Measurements from ENCODE around the gene OR10P1.
A peak's percentile ranks its signal among the peaks of the same experiment; 100 is the strongest.

Gene OR10P1

DNA sequence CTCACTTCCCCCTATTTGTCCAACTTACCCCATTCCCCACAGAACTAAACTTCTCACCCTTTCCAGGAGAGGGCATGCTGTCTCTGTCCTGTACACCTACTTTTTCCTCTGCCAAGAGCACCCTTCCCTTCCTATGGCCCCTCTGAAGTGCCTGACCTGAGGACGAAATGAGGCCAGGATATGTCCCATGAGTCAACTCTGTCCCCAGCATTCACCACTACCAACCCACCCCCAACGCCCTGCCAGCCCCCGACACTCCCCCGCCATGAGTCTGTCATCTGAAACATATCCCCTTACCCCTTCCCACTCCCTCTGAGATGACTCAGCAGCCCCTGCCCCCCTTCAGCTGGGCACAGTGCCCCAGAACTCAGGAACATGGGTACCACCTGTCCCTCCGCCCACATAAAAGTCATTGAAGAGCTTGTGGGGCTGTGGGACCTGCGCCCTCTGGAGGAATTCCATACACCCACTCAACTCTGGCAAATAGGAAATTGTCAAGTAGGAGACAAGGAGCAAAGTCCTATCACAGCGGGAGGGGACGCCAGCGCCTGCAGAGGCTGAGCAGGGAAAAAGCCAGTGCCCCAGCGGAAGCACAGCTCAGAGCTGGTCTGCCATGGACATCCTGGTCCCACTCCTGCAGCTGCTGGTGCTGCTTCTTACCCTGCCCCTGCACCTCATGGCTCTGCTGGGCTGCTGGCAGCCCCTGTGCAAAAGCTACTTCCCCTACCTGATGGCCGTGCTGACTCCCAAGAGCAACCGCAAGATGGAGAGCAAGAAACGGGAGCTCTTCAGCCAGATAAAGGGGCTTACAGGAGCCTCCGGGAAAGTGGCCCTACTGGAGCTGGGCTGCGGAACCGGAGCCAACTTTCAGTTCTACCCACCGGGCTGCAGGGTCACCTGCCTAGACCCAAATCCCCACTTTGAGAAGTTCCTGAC, 44.7 kb downstream of the OR10P1 start:
- H3K27ac ChIP-seq (ENCODE audit: low read depth, low read length) = peak overlapping the region; percentile 62
- H3K27me3 ChIP-seq (ENCODE audit: control insufficient read depth in 5 of 5, insufficient read depth in 4 of 5, low read length in 5 of 5) = peaks cover 0 to 6% (median 0%) of the 10 kb centered on the region in 5 donors
- H3K4me3 ChIP-seq (ENCODE audit: low read depth in 1 of 5, low read length in 5 of 5) = peak overlapping the region in 3 of 5 donors; percentile 34 to 48 (median 43)
- H3K36me3 ChIP-seq (ENCODE audit: control insufficient read depth in 5 of 5, insufficient read depth in 5 of 5, low read length in 5 of 5) = peaks cover 0 to 17% (median 16%) of the 10 kb centered on the region in 5 donors
- peaks cover 2 to 16% (median 13%) of the 10 kb centered on the region in 5 donors for H3K4me1 ChIP-seq (ENCODE audit: control insufficient read depth in 5 of 5, insufficient read depth in 5 of 5, low read length in 5 of 5)
- H3K9me3 ChIP-seq (ENCODE audit: control insufficient read depth in 5 of 5, low read length in 5 of 5) = no peaks in the 10 kb centered on the region
- H3K9ac ChIP-seq (ENCODE audit: low read length in 5 of 5) = no peak overlapping the region

- H3K36me3 ChIP-seq (ENCODE audit: control insufficient read depth in 5 of 5, insufficient read depth in 5 of 5, low read length in 5 of 5) = peaks cover 0 to 23% (median 22%) of the 10 kb centered on the region in 5 donors
- H3K4me1 ChIP-seq (ENCODE audit: control insufficient read depth in 5 of 5, insufficient read depth in 5 of 5, low read length in 5 of 5) = peaks cover 2 to 16% (median 13%) of the 10 kb centered on the region in 5 donors
- H3K9me3 ChIP-seq (ENCODE audit: control insufficient read depth in 5 of 5, low read length in 5 of 5) = no peaks in the 10 kb centered on the region
- no peak overlapping the region for H3K27ac ChIP-seq (ENCODE audit: low read depth, low read length)
- H3K9ac ChIP-seq (ENCODE audit: low read length in 5 of 5) = no peak overlapping the region
- peak overlapping the region in 3 of 5 donors; percentile 34 to 48 (median 43) for H3K4me3 ChIP-seq (ENCODE audit: low read depth in 1 of 5, low read length in 5 of 5)
- H3K27me3 ChIP-seq (ENCODE audit: control insufficient read depth in 5 of 5, insufficient read depth in 4 of 5, low read length in 5 of 5) = peaks cover 0 to 6% (median 0%) of the 10 kb centered on the region in 5 donors
Measured at GRCh38 chr12:55682087-55682796, 45.5 kb downstream of the OR10P1 start.

DNA sequence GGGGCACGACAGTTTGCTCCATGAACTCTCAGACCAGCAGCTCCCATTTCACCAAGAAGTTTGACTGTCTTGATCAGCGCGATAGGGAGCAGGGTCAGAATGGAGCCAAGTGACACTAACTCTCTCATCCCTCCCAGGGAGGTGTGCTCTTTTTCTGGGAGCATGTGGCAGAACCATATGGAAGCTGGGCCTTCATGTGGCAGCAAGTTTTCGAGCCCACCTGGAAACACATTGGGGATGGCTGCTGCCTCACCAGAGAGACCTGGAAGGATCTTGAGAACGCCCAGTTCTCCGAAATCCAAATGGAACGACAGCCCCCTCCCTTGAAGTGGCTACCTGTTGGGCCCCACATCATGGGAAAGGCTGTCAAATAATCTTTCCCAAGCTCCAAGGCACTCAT, 47.0 kb downstream of the OR10P1 start:
- Histone ChIP-seq H3K4me1 (ENCODE audit: control insufficient read depth in 5 of 5, insufficient read depth in 5 of 5, low read length in 5 of 5) (peaks cover 2 to 16% (median 13%) of the 10 kb centered on the region in 5 donors), H3K27me3 (ENCODE audit: control insufficient read depth in 5 of 5, insufficient read depth in 4 of 5, low read length in 5 of 5) (peaks cover 0 to 6% (median 0%) of the 10 kb centered on the region in 5 donors), H3K9me3 (ENCODE audit: control insufficient read depth in 5 of 5, low read length in 5 of 5) (no peaks in the 10 kb centered on the region), H3K27ac (ENCODE audit: low read depth, low read length) (no peak overlapping the region), H3K9ac (ENCODE audit: low read length in 5 of 5) (no peak overlapping the region), H3K36me3 (ENCODE audit: control insufficient read depth in 5 of 5, insufficient read depth in 5 of 5, low read length in 5 of 5) (peaks cover 0 to 35% (median 33%) of the 10 kb centered on the region in 5 donors), H3K4me3 (ENCODE audit: low read depth in 1 of 5, low read length in 5 of 5) (no peak overlapping the region)

DNA sequence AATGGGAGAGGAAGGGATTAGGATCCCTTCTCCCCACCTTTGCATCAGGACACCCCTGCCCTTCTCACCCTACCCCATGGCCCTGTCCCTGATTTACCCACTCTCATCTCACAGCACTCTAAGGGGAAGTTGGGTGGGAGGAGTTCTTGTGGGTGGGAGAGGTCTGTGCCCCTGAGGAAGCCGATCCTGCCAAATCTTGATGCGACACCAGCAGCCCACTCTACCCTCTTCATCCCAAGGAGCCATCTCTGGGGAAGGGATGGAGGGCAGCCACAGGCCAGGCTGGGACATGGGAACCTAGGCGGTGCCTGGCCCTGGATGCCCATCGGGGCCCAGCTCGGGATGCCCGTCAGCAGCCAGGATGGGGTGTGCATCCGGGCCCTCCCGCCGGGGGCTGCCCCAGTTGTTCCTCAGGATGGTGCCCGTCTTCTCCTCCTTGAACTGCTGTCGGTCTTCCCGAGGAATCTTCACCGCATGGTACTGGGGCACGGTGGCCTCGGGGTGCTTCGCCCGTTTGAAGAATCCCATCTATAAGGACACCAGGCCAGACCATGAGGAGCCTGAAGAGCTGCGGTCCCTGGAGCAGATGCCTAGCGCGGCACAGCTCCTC, 48.2 kb downstream of the OR10P1 start:
- Histone ChIP-seq H3K9ac (ENCODE audit: low read length in 5 of 5) (no peak overlapping the region), H3K4me1 (ENCODE audit: control insufficient read depth in 5 of 5, insufficient read depth in 5 of 5, low read length in 5 of 5) (peaks cover 2 to 16% (median 13%) of the 10 kb centered on the region in 5 donors), H3K36me3 (ENCODE audit: control insufficient read depth in 5 of 5, insufficient read depth in 5 of 5, low read length in 5 of 5) (peaks cover 0 to 44% (median 41%) of the 10 kb centered on the region in 5 donors), H3K9me3 (ENCODE audit: control insufficient read depth in 5 of 5, low read length in 5 of 5) (no peaks in the 10 kb centered on the region), H3K27me3 (ENCODE audit: control insufficient read depth in 5 of 5, insufficient read depth in 4 of 5, low read length in 5 of 5) (peaks cover 0 to 6% (median 0%) of the 10 kb centered on the region in 5 donors), H3K27ac (ENCODE audit: low read depth, low read length) (no peak overlapping the region), H3K4me3 (ENCODE audit: low read depth in 1 of 5, low read length in 5 of 5) (no peak overlapping the region)

GRCh38 chr12:55685671-55686070, 49.0 kb downstream of the OR10P1 start:
- H3K9me3 ChIP-seq (ENCODE audit: control insufficient read depth in 5 of 5, low read length in 5 of 5) = no peaks in the 10 kb centered on the region
- H3K27me3 ChIP-seq (ENCODE audit: control insufficient read depth in 5 of 5, insufficient read depth in 4 of 5, low read length in 5 of 5) = peaks cover 0 to 6% (median 0%) of the 10 kb centered on the region in 5 donors
- H3K4me3 ChIP-seq (ENCODE audit: low read depth in 1 of 5, low read length in 5 of 5) = no peak overlapping the region
- H3K4me1 ChIP-seq (ENCODE audit: control insufficient read depth in 5 of 5, insufficient read depth in 5 of 5, low read length in 5 of 5) = peaks cover 2 to 16% (median 13%) of the 10 kb centered on the region in 5 donors
- H3K27ac ChIP-seq (ENCODE audit: low read depth, low read length) = no peak overlapping the region
- H3K36me3 ChIP-seq (ENCODE audit: control insufficient read depth in 5 of 5, insufficient read depth in 5 of 5, low read length in 5 of 5) = peaks cover 0 to 44% (median 41%) of the 10 kb centered on the region in 5 donors
- peak overlapping the region in 1 of 5 donors; percentile 41 for H3K9ac ChIP-seq (ENCODE audit: low read length in 5 of 5)

GRCh38 chr12:55686366-55687010, 49.8 kb downstream of the OR10P1 start:
- peaks cover 2 to 48% (median 41%) of the 10 kb centered on the region in 5 donors for H3K36me3 ChIP-seq (ENCODE audit: control insufficient read depth in 5 of 5, insufficient read depth in 5 of 5, low read length in 5 of 5)
- peaks cover 2 to 10% (median 8%) of the 10 kb centered on the region in 5 donors for H3K4me1 ChIP-seq (ENCODE audit: control insufficient read depth in 5 of 5, insufficient read depth in 5 of 5, low read length in 5 of 5)
- H3K4me3 ChIP-seq (ENCODE audit: low read depth in 1 of 5, low read length in 5 of 5) = no peak overlapping the region

More at GRCh38 chr12:55686366-55687010, 49.8 kb downstream of the OR10P1 start:
- no peaks in the 10 kb centered on the region for H3K9me3 ChIP-seq (ENCODE audit: control insufficient read depth in 5 of 5, low read length in 5 of 5)
- H3K27ac ChIP-seq (ENCODE audit: low read depth, low read length) = no peak overlapping the region
- H3K27me3 ChIP-seq (ENCODE audit: control insufficient read depth in 5 of 5, insufficient read depth in 4 of 5, low read length in 5 of 5) = peaks cover 0 to 6% (median 0%) of the 10 kb centered on the region in 5 donors
- no peak overlapping the region for H3K9ac ChIP-seq (ENCODE audit: low read length in 5 of 5)
